CD4-positive, alpha-beta T cell treated with Interleukin-1 beta for 1 hour (primary cell): Measurements from ENCODE around the gene NLRP3.
"Not testable (repeated sequence)": the region's sequence is repeated elsewhere in the genome, so short reads cannot be mapped to it uniquely, and the experiment has no call there.

Experiments
- DNase-seq, 2 donors: peaks; one replicate each; pipeline ENCODE4 v3.0.0-alpha.2; 2020 to 2022

Gene NLRP3

DNA sequence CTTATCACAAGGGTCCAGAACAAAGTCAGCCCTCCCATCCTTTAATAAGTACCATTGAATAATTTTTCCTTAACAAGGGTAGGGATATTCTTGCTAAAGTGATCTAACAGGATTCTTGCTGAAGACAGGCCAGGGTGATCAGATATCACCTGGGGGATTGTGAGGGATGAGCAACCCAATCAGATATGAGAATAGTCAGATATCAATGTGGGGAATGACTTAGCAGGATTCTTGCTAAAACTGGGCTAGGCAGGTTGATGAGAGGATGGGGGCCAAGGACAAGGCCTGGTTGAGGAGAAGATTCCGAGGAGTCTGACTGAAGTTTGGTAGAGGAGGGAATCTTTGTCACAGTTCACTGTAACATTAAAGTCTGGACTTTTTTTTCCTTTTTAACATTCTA lies 23.9 kb upstream of the NLRP3 start:
- DNase-seq = no peak

DNA sequence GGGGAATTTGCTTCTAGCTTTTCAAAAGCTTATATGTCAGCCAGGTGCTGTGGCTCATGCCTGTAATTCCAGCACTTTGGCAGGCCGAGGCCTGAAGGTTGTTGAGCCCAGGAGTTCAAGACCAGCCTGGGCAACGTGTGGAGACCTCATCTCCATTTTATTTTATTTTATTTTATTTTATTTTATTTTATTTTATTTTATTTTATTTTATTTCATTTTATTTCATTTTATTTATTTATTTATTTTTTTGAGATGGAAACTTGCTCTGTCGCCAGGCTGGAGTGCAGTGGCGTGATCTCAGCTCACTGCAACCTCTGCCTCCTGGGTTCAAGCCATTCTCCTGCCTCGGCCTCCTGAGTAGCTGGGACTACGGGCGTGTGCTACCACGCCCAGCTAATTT lies 20.9 kb upstream of the NLRP3 start:
- not testable (repeated sequence) for DNase-seq

DNA sequence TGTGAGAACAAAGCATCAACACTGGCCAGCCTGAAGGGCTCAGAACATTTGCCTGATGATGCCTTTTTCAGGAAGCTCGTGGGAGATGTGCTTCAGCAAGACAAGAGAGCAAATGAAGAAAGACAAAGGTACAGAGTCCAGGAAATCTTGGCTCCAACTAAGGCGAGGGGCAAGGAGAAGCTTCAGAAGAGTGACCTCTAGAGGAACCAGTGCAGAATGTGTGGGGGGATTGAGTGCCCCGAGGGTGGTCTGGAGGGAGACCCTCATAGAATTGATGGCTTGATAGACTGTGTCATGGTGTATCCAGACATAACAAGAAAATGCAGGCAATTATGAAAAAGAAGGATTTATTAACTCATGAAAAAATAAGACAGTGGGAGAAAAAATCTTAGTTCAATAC lies 15.3 kb upstream of the NLRP3 start:
- no peak for DNase-seq

GRCh38 chr1:247401310-247402119 lies 14.5 kb upstream of the NLRP3 start:
- DNase-seq = no peak

DNA sequence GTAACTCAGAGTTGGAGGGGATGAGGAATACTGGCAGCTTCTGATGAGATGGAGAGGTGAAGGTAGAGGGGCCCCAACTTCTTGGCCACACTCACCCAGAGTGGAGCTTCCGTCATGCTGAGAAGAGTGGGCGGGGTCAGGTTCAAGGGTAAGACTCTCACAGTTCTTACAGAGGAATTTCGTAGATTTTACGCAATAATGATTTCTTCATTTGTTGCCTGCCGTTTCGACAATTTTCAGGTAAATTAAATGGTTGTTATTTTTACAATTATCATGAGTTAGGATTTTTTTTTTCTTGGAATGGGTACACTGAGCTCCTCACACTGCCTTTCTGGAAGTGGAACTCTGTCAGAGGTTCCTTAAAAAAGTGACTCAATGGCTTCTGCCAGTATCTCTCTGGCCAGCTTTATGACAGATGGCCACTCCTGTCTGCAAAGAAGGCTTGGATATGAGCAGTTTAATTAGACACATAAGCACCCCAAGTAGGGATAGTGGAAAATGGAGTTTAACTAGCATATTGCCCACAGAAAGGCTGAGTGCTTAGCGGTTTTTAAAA lies 13.8 kb upstream of the NLRP3 start:
- DNase-seq = peak in 1 of 2 donors; percentile 37

GRCh38 chr1:247406014-247406656 lies 9.8 kb upstream of the NLRP3 start:
- no peak for DNase-seq

- peak; percentile 76 to 88 for DNase-seq
Measured at GRCh38 chr1:247407180-247407616, 8.8 kb upstream of the NLRP3 start.

GRCh38 chr1:247408100-247408499 lies 7.9 kb upstream of the NLRP3 start:
- peak; percentile 26 to 40 for DNase-seq

GRCh38 chr1:247409869-247410544 lies 6.0 kb upstream of the NLRP3 start:
- DNase-seq = peak; percentile 49 to 52

DNA sequence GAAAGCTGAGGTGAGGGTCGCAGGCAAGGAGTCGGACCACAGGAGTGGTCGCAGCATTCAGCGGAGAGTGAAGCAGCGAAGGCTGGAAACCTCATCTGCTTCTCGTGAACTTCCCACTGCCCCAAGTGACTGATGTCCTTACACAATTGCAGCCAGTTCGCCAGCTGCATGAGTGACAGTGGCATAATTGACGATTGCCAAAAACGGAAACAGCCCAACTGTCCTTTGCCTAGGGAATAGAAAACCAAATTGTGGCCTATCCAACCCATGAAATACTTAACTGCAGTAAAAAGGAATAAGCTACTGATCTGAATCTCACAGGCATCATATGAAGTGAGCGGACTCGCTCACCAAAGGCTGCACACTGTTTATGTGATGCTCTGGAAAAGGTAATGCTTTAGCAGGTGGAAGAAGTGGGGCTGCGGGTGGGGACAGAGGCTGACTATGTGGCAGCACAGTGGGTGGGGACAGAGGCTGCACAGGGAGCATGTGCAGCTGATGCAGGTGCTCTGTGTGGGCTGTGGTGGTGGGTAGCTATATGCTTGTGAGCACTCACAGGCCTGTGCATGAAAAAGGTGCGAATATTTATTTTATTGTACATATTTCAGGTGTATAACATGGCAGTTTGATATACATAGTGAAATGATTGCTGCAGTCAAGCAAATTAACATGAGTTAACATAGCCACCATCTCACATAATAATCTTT lies 4.2 kb upstream of the NLRP3 start:
- DNase-seq = peak in 1 of 2 donors; percentile 43

- no peak for DNase-seq
Measured at GRCh38 chr1:247417831-247418230, 1.9 kb downstream of the NLRP3 start.

DNA sequence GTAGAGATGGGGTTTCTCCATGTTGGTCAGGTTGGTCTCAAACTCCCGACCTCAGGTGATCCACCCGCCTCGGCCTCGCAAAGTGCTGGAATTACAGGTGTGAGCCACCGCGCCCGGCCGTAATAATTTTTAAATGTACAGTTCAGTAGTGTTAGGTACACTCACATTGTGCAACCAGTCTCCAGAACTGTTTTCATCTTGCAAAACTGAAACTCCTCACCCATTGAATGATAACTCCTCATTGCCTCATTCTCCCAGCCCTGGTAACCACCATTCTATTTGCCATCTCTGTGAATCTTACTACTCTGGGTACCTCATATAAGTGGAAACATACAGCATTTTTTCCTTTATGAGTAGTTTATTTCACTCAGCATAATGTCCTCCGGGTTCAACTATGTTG lies 3.4 kb downstream of the NLRP3 start:
- DNase-seq = no peak

DNA sequence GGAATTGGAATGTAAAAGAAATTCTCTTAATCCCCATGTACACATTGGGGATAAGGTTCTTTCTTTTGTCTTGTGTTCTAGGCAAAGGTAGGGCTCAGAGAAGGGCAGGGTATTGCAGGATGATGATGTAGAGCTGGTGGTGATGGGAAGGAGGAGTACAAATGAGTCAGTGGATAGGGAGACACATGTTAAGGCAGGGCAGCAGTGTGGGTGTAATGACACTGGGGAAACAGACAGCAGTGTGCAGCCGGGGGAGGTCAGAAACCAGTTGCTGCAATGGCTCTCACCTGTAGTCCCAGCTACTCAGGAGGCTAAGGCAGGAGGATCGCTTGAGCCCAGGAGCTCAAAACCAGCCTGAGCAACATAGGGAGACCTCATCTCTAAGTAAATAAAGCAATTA lies 5.1 kb downstream of the NLRP3 start:
- DNase-seq = no peak

GRCh38 chr1:247429496-247429895 lies 13.5 kb downstream of the NLRP3 start:
- no peak for DNase-seq

GRCh38 chr1:247430434-247430833 lies 14.5 kb downstream of the NLRP3 start:
- DNase-seq = no peak

GRCh38 chr1:247431643-247432042 lies 15.7 kb downstream of the NLRP3 start:
- no peak for DNase-seq

DNA sequence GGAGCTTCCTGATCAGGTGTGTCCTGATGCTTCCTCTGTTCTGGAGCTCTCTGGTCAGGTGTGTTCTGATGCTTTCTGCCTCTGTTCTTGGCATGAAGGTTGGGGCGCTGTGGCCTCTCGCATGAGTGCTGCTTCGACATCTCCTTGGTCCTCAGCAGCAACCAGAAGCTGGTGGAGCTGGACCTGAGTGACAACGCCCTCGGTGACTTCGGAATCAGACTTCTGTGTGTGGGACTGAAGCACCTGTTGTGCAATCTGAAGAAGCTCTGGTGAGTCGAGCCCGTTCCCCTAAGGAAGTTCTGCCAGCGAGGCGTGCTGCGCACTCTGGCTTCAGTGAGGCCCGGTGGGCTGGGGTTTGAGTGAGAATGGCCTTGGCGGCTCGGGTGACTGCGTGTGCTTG lies 18.0 kb downstream of the NLRP3 start:
- DNase-seq = peak in 1 of 2 donors; percentile 54

GRCh38 chr1:247435030-247435758 lies 19.2 kb downstream of the NLRP3 start:
- peak in 1 of 2 donors; percentile 45 for DNase-seq

DNA sequence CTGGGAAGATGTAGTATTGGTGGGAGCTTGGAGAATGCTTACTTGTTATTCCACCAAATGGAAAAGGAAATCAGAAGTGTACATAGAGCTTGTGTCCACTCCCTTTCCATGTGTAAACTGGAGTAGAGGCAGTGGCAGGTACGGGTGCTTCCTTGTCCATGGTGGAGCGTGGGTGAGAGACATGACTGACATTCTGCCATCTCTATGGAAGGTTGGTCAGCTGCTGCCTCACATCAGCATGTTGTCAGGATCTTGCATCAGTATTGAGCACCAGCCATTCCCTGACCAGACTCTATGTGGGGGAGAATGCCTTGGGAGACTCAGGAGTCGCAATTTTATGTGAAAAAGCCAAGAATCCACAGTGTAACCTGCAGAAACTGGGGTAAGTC lies 19.8 kb downstream of the NLRP3 start:
- no peak for DNase-seq

DNA sequence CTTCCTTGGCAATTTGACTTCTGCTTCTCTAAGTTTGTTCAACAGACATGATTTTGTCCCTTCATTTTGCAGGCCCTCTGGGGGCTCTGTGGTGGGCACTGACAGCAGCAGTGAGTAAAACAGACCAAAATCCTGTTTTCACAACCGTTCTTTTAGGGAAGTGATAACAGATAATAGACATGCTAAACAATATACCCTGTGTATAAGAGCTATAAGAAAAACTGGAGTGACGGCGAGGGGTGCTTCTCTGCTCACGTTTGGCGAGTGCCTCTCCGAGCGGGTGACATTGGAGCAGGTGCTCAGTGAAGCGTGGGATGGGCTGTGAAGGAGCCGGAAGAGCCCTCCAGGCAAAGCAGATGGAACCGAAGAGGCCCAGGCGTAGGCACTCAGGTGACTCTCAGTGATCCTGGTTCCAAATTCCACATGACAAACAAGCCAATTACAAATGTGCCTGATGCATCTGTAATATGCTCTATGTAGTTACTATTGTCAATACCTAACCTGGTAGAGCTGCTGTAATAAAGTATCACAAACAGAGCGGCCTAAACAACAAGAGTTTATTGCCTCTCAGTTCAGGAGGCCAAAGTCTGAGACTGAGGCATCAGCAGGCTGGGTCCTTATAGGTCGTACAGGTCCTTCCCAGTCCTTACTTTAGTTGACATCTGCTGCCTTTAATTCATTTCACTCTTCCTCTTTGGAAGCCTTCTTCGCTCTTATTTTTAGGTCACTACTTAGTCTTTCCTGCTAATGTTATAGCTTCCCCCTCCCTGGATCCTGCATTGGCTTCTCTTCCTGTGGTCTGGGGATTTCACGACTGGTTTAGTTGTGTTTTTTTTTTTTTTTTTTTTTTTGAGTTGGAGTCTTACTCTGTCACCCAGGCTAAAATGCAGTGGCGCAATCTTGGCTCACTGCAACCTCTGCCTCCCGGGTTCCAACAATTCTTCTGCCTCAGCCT lies 21.9 kb downstream of the NLRP3 start:
- DNase-seq = peak in 1 of 2 donors; percentile 31
